Measurements from ENCODE around the gene CD164.

The CD164 gene

DNA sequence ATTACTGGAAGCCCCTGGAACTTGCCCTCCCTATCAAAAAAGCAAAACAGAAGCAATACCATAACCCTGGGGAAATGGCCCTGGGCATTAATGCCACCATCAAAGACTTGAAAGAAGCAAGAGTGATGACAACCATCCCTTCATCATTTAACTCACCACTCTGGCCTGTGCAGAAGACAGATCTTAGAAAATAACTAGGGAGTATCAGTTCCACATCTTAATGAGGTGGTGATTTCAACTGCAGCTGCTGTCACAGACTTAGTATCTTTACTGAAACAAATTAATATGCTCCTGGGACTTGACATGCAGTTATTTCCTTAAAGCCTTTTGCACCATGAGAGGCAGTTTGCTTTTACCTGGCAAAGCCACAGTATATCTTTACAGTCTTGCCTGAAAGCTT is 24.1 kb downstream of the CD164 start:
- H3K4me3 ChIP-seq (ENCODE audit: low read length) = no peak overlapping the region
- TF ChIP-seq, protein P1, sequence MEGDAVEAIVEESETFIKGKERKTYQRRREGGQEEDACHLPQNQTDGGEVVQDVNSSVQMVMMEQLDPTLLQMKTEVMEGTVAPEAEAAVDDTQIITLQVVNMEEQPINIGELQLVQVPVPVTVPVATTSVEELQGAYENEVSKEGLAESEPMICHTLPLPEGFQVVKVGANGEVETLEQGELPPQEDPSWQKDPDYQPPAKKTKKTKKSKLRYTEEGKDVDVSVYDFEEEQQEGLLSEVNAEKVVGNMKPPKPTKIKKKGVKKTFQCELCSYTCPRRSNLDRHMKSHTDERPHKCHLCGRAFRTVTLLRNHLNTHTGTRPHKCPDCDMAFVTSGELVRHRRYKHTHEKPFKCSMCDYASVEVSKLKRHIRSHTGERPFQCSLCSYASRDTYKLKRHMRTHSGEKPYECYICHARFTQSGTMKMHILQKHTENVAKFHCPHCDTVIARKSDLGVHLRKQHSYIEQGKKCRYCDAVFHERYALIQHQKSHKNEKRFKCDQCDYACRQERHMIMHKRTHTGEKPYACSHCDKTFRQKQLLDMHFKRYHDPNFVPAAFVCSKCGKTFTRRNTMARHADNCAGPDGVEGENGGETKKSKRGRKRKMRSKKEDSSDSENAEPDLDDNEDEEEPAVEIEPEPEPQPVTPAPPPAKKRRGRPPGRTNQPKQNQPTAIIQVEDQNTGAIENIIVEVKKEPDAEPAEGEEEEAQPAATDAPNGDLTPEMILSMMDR (conservative IDR thresholded peaks at IDR 0.05; ENCODE audit: low read depth, low read length) = no peak
- DNase-seq (ENCODE audit: low read depth) = no peak

DNA sequence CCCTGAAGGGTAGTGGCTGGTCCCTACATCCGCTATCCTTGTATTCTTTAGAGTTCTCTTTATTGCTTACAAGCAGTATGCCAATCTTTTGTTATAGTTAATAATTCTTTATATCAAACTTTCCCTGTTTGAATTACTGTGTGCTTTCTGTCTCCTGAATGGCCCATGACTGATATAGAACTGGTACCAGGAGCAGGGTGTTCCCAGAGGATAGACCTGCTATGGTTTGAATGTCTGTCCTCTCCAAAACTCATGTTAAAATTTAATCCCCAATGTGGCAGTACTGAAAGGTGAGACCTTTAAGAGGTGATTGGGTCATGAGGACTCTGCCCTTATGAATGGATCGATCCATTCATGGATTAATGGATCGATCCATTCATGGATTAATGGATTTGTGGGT is 26.0 kb downstream of the CD164 start:
- no peak for DNase-seq (ENCODE audit: low read depth)
- H3K4me3 ChIP-seq (ENCODE audit: low read length) = no peak overlapping the region
- TF ChIP-seq, protein P1 (conservative IDR thresholded peaks at IDR 0.05; ENCODE audit: low read depth, low read length) = no peak

DNA sequence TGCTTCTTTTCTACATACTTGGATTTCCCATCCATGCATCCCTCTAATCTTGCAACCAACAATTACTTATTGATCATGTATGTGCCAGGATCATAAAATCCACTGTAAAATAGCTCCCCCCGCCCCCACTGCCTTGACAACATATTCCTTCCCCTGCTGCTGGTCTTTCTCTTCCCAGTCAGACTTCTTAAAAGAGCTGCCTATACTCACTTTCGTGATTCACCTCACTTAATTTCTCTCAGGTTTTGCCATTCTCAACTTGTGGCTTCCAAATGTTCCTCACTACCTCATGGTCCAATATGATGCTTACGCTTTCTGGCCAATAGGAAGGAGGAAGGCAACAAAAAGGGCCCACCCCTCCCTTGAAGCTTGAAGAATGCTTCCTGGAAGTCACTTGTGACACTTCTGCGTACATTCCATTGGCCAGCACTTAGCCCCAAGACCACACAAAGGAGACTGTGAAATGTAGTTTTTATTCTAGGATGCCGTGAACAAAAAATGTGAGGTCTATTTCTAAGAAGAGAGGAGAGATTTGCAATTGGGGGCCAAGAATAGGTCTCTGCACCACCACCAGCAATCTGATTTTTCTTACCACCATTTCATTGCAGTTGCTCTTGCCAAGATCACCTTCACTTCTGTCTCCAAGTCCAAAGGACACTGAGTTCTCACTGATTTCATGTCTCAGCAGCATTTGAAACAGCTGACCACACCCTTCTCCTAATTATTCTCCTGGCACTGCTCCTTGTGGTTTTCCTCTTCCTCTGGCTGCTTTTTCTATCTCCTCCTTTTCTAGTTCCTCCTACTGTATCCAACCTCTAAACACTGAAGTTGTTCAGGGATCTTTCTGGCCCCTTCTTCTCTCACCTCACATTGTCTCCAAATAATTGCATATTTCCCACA is 30.8 kb downstream of the CD164 start:
- TF ChIP-seq, protein P1 (conservative IDR thresholded peaks at IDR 0.05; ENCODE audit: low read depth, low read length) = no peak
- DNase-seq (ENCODE audit: low read depth) = no peak
- no peak overlapping the region for H3K4me3 ChIP-seq (ENCODE audit: low read length)

DNA sequence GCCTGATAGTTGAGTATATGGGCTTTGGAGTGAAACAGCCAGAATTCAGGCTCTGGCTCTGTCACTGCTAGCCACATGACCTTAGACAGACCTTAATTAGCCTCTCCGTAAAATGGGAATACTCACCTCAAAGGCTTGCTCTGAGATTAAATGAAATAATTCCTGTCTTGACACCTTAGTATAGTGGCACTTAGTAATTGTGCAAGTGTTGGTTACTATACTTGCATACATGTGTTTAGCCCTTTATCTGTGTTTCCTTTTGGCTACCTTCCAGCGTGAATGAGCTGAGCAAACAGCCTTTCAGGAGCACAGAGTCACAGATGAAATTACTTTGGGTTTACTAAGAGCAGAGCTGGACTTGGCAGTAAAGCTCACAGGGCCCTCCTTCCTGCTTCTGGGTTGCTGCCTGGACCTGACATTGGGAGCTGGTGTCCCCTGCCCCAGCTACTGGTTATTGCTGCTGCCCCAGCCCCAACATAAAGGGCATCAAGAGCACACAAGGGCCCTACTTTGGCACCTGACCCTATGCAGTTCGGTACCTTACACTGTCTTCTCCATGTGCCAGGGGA is 32.8 kb downstream of the CD164 start:
- TF ChIP-seq, protein P1 (conservative IDR thresholded peaks at IDR 0.05; ENCODE audit: low read depth, low read length) = no peak
- H3K4me3 ChIP-seq (ENCODE audit: low read length) = no peak overlapping the region
- peak; percentile 60 for DNase-seq (ENCODE audit: low read depth)

DNA sequence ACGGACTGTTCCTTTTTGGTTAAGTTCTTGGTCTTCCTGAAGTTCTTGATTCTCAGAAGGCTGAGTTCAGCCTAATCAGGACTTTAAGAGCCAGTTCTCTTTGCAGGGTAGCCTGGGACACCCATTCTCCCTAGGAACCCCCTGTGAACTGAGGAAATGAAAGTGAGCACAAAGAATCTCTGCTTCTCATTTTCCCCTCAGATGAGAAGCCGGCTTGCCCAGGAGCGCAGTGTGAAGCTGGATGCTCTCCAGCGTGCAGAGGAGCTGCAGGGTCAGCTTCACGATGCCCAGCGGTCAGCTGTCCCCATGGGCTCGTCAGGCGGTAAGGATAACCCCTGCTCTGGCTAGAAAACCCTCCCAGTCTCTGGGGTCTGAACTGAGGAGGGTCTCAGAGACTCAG is 34.0 kb downstream of the CD164 start:
- H3K4me3 ChIP-seq (ENCODE audit: low read length) = no peak overlapping the region
- no peak for DNase-seq (ENCODE audit: low read depth)
- TF ChIP-seq, protein P1 (conservative IDR thresholded peaks at IDR 0.05; ENCODE audit: low read depth, low read length) = no peak

DNA sequence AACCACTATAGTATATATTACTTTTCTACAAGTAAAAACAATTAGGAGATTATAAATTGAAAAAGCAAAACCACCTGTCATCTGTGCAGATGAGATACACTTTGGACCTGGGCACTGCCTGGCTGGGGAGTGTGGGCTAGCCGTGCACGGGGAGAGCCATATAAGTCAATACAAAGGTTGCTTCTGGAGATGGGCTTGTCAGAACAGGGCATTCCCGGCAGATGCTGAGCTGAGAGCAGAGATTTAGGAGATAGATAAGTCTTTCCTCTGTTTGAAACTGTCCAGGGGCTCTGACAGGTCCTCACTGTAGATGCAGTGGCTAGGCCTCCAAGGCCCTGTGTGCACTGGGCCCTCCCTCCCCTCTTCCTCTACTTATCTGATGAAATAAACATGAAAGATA is 34.5 kb downstream of the CD164 start:
- no peak overlapping the region for H3K4me3 ChIP-seq (ENCODE audit: low read length)
- TF ChIP-seq, protein P1 (conservative IDR thresholded peaks at IDR 0.05; ENCODE audit: low read depth, low read length) = no peak
- DNase-seq (ENCODE audit: low read depth) = no peak

DNA sequence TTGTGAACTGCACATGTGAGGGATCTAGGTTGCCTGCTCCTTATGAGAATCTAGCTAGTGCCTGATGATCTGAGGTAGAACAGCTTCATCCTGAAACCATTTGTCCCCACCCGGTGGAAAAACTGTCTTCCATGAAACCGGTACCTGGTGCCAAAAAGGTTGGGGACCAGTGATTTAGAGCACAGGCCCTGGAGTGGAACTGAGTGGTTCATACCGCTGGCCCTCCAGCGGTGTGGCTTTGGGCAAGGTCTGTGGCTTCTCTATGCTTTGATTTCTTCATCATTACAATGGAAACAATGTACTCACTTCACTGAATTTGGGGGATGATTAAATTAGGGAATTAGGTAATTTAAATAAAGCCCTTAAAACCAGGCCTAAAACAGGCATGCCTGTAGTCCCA is 36.3 kb downstream of the CD164 start:
- no peak for DNase-seq (ENCODE audit: low read depth)
- TF ChIP-seq, protein P1 (conservative IDR thresholded peaks at IDR 0.05; ENCODE audit: low read depth, low read length) = no peak
- H3K4me3 ChIP-seq (ENCODE audit: low read length) = no peak overlapping the region

All from retinal pigment epithelial cell (primary cell).